Measurements from ENCODE around the gene LTC4S.
"Not testable (repeated sequence)": the region's sequence is repeated elsewhere in the genome, so short reads cannot be mapped to it uniquely, and the experiment has no call there.

The LTC4S gene

GRCh38 chr5:179827680-179828079 lies 33.9 kb downstream of the LTC4S start:
- no peak for DNase-seq

GRCh38 chr5:179828756-179829421 lies 35.1 kb downstream of the LTC4S start:
- DNase-seq: no peak

- DNase-seq: no peak
Measured at GRCh38 chr5:179829732-179830435, 36.1 kb downstream of the LTC4S start.

GRCh38 chr5:179830818-179831468 lies 37.2 kb downstream of the LTC4S start:
- DNase-seq: no peak

- no peak for DNase-seq
Measured at GRCh38 chr5:179832039-179832745, 38.4 kb downstream of the LTC4S start.

- no peak for DNase-seq
Measured at GRCh38 chr5:179833056-179833708, 39.4 kb downstream of the LTC4S start.

- no peak for DNase-seq
Measured at GRCh38 chr5:179833709-179834070, 39.9 kb downstream of the LTC4S start.

- DNase-seq: no peak
Measured at GRCh38 chr5:179834120-179834519, 40.3 kb downstream of the LTC4S start.

- DNase-seq: not testable (repeated sequence)
Measured at GRCh38 chr5:179834871-179835270, 41.1 kb downstream of the LTC4S start.

GRCh38 chr5:179836225-179837019 lies 42.6 kb downstream of the LTC4S start:
- DNase-seq: no peak

GRCh38 chr5:179837076-179838011 lies 43.6 kb downstream of the LTC4S start:
- DNase-seq: no peak

GRCh38 chr5:179839328-179840256 lies 45.8 kb downstream of the LTC4S start:
- no peak for DNase-seq

GRCh38 chr5:179840321-179840720 lies 46.5 kb downstream of the LTC4S start:
- DNase-seq: no peak

GRCh38 chr5:179840766-179841165 lies 47.0 kb downstream of the LTC4S start:
- no peak for DNase-seq

- no peak for DNase-seq
Measured at GRCh38 chr5:179841621-179842020, 47.8 kb downstream of the LTC4S start.

Data from NCI-H510A (cell line).